Stimulated activated naive CD4-positive, alpha-beta T cell treated with Interleukin-2 at 50 U/mL for 16 hours (primary cell): ENCODE results near the gene SYT17.

Source experiments
- DNase-seq: peaks from one replicate; lab custom pipeline; 2025; lab: John Stamatoyannopoulos, UW

The SYT17 gene

GRCh38 chr16:19138601-19139000, 29.4 kb upstream of the SYT17 start:
- DNase-seq, result no peak

GRCh38 chr16:19139436-19140091, 28.5 kb upstream of the SYT17 start:
- no peak for DNase-seq

- no peak for DNase-seq
These were observed 27.6 kb upstream of the SYT17 start for GRCh38 chr16:19140396-19140795.

GRCh38 chr16:19142939-19143598, 25.0 kb upstream of the SYT17 start:
- DNase-seq, result no peak

GRCh38 chr16:19143599-19143956, 24.5 kb upstream of the SYT17 start:
- DNase-seq, result no peak

GRCh38 chr16:19145010-19145409, 23.0 kb upstream of the SYT17 start:
- DNase-seq, result no peak

GRCh38 chr16:19147126-19147525, 20.9 kb upstream of the SYT17 start:
- no peak for DNase-seq

GRCh38 chr16:19147627-19148026, 20.4 kb upstream of the SYT17 start:
- no peak for DNase-seq

GRCh38 chr16:19148189-19148588, 19.9 kb upstream of the SYT17 start:
- DNase-seq, result no peak

GRCh38 chr16:19151310-19151709, 16.7 kb upstream of the SYT17 start:
- no peak for DNase-seq

GRCh38 chr16:19152042-19152441, 16.0 kb upstream of the SYT17 start:
- no peak for DNase-seq

- DNase-seq, result no peak
These were observed 14.2 kb upstream of the SYT17 start for GRCh38 chr16:19153876-19154275.

GRCh38 chr16:19162085-19162484, 6.0 kb upstream of the SYT17 start:
- DNase-seq, result no peak

GRCh38 chr16:19163215-19163614, 4.8 kb upstream of the SYT17 start:
- DNase-seq, result no peak

GRCh38 chr16:19164285-19164684, 3.8 kb upstream of the SYT17 start:
- DNase-seq, result no peak

GRCh38 chr16:19165101-19165500, 2.9 kb upstream of the SYT17 start:
- no peak for DNase-seq

- DNase-seq, result no peak
These were observed 1.5 kb upstream of the SYT17 start for GRCh38 chr16:19166500-19166899.

- DNase-seq, result no peak
These were observed 486 bp downstream of the SYT17 start for GRCh38 chr16:19168371-19169081.

- DNase-seq, result no peak
These were observed 1.1 kb downstream of the SYT17 start for GRCh38 chr16:19169082-19169639.

GRCh38 chr16:19170043-19170655, 2.1 kb downstream of the SYT17 start:
- no peak for DNase-seq

GRCh38 chr16:19172098-19172780, 4.2 kb downstream of the SYT17 start:
- no peak for DNase-seq

- no peak for DNase-seq
These were observed 5.0 kb downstream of the SYT17 start for GRCh38 chr16:19173059-19173458.
